Aorta (tissue), 5 donors: ENCODE data around the gene GATB. TPM values are rescaled to one million over a fixed set of nuclear protein-coding genes. Genes with fewer than 3 reads are reported as not detected.

Experiments
- ATAC-seq: fragments of 200-7000 bp; cut with Tn5 transposase; one replicate; pipeline ENCODE4 v1.9.1; 2022; ENCODE audit warnings: moderate library complexity; ENCODE audit not compliant: low FRiP score
- DNase-seq, 2 donors: peaks; one replicate each; pipeline ENCODE4 v3.0.0-alpha.2; 2020
- H3K27ac ChIP-seq, 2 donors: one replicate each; pipeline ENCODE4 v1.5.1; 2013; ENCODE audit warnings: low read length in 2 of 2, mild to moderate bottlenecking in 2 of 2, moderate library complexity in 2 of 2, control low read depth in 1 of 2, inconsistent platforms in 1 of 2, low read depth in 1 of 2
- H3K27me3 ChIP-seq, 2 donors: one replicate each; pipeline ENCODE4 v1.6.1; 2013; ENCODE audit warnings: control low read depth in 1 of 2, low read length in 1 of 2, mild to moderate bottlenecking in 1 of 2, moderate library complexity in 1 of 2; ENCODE audit not compliant: insufficient read depth in 2 of 2, control insufficient read depth in 1 of 2
- H3K36me3 ChIP-seq, 2 donors: one replicate each; pipeline ENCODE4 v1.6.1; 2013; ENCODE audit warnings: control low read depth in 1 of 2, low read length in 1 of 2, mild to moderate bottlenecking in 1 of 2; ENCODE audit not compliant: insufficient read depth in 2 of 2, control insufficient read depth in 1 of 2
- H3K4me1 ChIP-seq, 2 donors: one replicate each; pipeline ENCODE4 v1.6.1; 2013; ENCODE audit warnings: low read length in 2 of 2, control low read depth in 1 of 2, mild to moderate bottlenecking in 1 of 2, moderate library complexity in 1 of 2; ENCODE audit not compliant: insufficient read depth in 2 of 2, control insufficient read depth in 1 of 2
- H3K4me3 ChIP-seq, 2 donors: one replicate each; pipeline ENCODE4 v1.5.1; 2013; ENCODE audit warnings: low read length in 2 of 2, control low read depth in 1 of 2, mild to moderate bottlenecking in 1 of 2
- H3K9me3 ChIP-seq: one replicate; pipeline ENCODE4 v1.6.1; 2013; ENCODE audit warnings: mild to moderate bottlenecking, low read length; ENCODE audit not compliant: control insufficient read depth
- WGBS, 2 donors: extraction: QIAGEN DNeasy Blood & Tissue Kit; methylation state at CpG; one replicate each; pipeline ENCODE4 v1.1.7; 2013; 5-methylcytosine and 5-hydroxymethylcytosine counted together
- intact Hi-C, 2 donors: fragments of 100-400 bp; cut with DNase I; formaldehyde crosslinking; loops; one replicate each; pipeline versions ENCODE4 v1.14.2 to v1.15.0; 2022
- polyA plus RNA-seq, 2 donors: library from polyadenylated mRNA; stranded (reverse); fragments of 200-250 nt; gene quantifications; one replicate each; pipeline ENCODE4 v1.2.3, GENCODE V29; 2013
- total RNA-seq, 2 donors: library from RNA; stranded (reverse); fragmentation: NEBNext Ultra II Directional; extraction: Animal tissue kit (Norgen Biotek cat#: 25700); gene quantifications; one replicate each; pipeline ENCODE4 v1.2.1, GENCODE V29; 2021
- donor health status: healthy with polysubstance abuse.
- donor health status: Bipolar disorder and iron deficiency.
- donor health status: DM: no; HTN: no; CAD: no.
- donor health status: DM: no; HTN: no; CAD: no.
- donor health status: DM: yes; HTN: yes; CAD: no.

Gene GATB
- total and polyA plus RNA-seq, 4 donors, result 5.2 to 13.0 (median 8.2) TPM

- WGBS, 2 donors, result 79 to 83% methylated on average over 9 of the region's 9 CpGs
- intact Hi-C loops, result no loop called here
- H3K4me1 ChIP-seq, result no peaks in the 10 kb centered on the region
- no peaks in the 10 kb centered on the region for H3K27me3 ChIP-seq
- H3K9me3 ChIP-seq, result no peaks in the 10 kb centered on the region
- peaks cover 0 to 2% of the 10 kb centered on the region in 2 donors for H3K36me3 ChIP-seq
- no peak for DNase-seq
- ATAC-seq, result no peak
- H3K4me3 ChIP-seq, result no peak overlapping the region
- no peak overlapping the region for H3K27ac ChIP-seq
These were observed 95.1 kb downstream of the GATB start for GRCh38 chr4:151665785-151666127.

- intact Hi-C loops, result no loop called here
- peaks cover 0 to 2% of the 10 kb centered on the region in 2 donors for H3K36me3 ChIP-seq
- DNase-seq, result no peak
- H3K4me1 ChIP-seq, result no peaks in the 10 kb centered on the region
- H3K4me3 ChIP-seq, result no peak overlapping the region
- WGBS, 2 donors, result 75 to 76% methylated on average over 12 of the region's 12 CpGs
- no peak overlapping the region for H3K27ac ChIP-seq
- no peaks in the 10 kb centered on the region for H3K27me3 ChIP-seq
- ATAC-seq, result no peak
- no peaks in the 10 kb centered on the region for H3K9me3 ChIP-seq
These were observed 95.6 kb downstream of the GATB start for GRCh38 chr4:151665022-151665784.

- 82 to 83% methylated on average over 2 of the region's 2 CpGs for WGBS, 2 donors
- Histone ChIP-seq H3K36me3 (peaks cover 0 to 2% of the 10 kb centered on the region in 2 donors), H3K27ac (no peak overlapping the region), H3K4me1 (no peaks in the 10 kb centered on the region), H3K9me3 (no peaks in the 10 kb centered on the region), H3K27me3 (no peaks in the 10 kb centered on the region), H3K4me3 (no peak overlapping the region)
- DNase-seq (no peak), ATAC-seq (no peak)
- intact Hi-C loops, result no loop called here
These were observed 96.5 kb downstream of the GATB start for GRCh38 chr4:151664289-151664688.

DNA sequence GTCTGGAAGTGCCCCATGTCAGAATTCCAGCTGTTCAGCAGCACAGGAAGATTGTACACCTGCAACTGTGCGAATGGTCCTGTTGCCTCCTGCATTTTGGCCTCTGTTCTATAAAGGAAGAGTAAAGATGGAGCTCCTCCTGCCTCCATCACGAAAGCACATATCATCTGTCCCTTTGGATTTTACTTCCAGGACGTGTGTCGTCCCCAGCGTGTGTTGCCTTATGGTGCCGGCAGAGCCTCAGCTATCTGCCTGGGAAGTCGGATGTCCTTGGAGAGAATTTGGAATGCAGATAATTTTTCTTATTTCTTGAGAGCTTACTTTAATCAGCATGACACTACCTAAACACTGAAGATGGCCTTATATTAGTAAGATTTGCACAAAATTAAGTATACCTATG lies 97.7 kb downstream of the GATB start:
- H3K27ac ChIP-seq, result no peak overlapping the region
- H3K36me3 ChIP-seq, result peaks cover 0 to 2% of the 10 kb centered on the region in 2 donors
- DNase-seq, result no peak
- H3K4me3 ChIP-seq, result no peak overlapping the region
- intact Hi-C loops, result no loop called here
- no peaks in the 10 kb centered on the region for H3K27me3 ChIP-seq
- H3K9me3 ChIP-seq, result no peaks in the 10 kb centered on the region
- no peak for ATAC-seq
- H3K4me1 ChIP-seq, result no peaks in the 10 kb centered on the region
- 78 to 82% methylated on average over 7 of the region's 7 CpGs for WGBS, 2 donors

DNA sequence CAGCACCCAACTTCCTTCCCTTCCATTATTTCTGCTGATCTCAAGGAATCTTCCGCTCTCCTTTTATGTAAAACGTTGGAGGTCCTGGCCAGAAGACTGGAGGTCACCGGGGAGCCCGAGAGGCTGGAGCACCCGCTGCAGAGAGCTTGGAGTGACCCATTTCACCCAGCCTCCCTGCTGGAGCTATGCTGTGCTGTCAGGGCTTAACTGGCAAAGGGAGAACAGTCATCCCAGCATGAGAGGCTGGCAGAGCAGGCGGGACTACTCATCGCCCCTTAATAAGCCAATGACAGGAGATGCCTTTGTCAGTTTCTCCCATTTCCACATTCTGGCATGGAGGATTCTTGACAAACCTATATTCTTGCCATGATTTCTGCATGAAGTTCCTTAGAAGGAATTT lies 98.9 kb downstream of the GATB start:
- Histone ChIP-seq H3K36me3 (no peaks in the 10 kb centered on the region), H3K4me3 (no peak overlapping the region), H3K27me3 (no peaks in the 10 kb centered on the region), H3K4me1 (no peaks in the 10 kb centered on the region), H3K27ac (no peak overlapping the region), H3K9me3 (no peaks in the 10 kb centered on the region)
- WGBS, 2 donors, result 86 to 87% methylated on average over 7 of the region's 7 CpGs
- no peak for DNase-seq
- ATAC-seq, result no peak
- intact Hi-C loops, result no loop called here

- Histone ChIP-seq H3K36me3 (no peaks in the 10 kb centered on the region), H3K27ac (no peak overlapping the region), H3K4me3 (no peak overlapping the region), H3K27me3 (no peaks in the 10 kb centered on the region), H3K9me3 (no peaks in the 10 kb centered on the region), H3K4me1 (no peaks in the 10 kb centered on the region)
- ATAC-seq (no peak), DNase-seq (no peak)
- intact Hi-C loops, result no loop called here
These were observed 100.1 kb downstream of the GATB start for GRCh38 chr4:151660676-151661075.

DNA sequence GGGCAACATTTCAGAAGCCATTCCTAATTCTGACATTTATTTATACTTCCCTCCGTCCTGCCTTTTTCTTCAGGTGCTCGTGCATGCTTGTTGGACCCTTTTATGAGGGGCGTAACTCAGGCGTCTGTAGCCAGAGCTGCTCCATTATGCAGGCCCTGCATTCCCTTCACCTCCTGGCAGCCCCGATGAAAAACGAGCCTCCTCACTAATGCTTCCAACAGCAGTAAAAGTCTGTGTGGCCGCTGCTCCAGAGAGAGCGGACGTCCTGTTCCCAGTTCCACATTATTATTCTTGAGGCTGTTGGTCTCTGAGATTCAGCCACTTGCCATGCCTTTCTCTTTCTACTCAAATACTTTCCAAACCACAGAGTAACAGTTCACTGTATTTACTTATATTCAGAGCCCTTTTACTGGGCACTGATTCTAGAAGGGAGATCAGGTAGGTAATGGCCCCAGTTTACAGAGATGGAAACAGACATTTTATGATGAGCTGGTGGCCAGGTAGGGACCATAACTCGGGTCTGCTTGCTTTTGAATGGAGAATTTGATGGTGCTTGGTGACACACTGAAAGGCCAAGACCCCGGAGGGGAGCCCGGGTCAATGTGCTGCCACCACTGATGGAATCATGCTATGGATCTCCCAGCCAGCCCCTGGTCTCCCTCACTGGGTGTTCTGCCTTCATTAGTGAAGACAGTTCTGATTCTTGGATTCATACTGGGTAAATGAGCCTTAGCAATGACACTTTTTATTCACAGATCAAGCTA lies 101.0 kb downstream of the GATB start:
- intact Hi-C loops, result no loop called here
- peak; percentile 58 for ATAC-seq
- DNase-seq, result no peak
- no peaks in the 10 kb centered on the region for H3K36me3 ChIP-seq
- no peaks in the 10 kb centered on the region for H3K9me3 ChIP-seq
- H3K4me1 ChIP-seq, result no peaks in the 10 kb centered on the region
- H3K4me3 ChIP-seq, result no peak overlapping the region
- no peaks in the 10 kb centered on the region for H3K27me3 ChIP-seq
- H3K27ac ChIP-seq, result no peak overlapping the region
- 40% methylated on average over 12 of the region's 12 CpGs for WGBS, 2 donors

- no peak for DNase-seq
- no peak overlapping the region for H3K27ac ChIP-seq
These were observed 101.7 kb downstream of the GATB start for GRCh38 chr4:151658959-151659600.

GRCh38 chr4:151657896-151658295 lies 102.9 kb downstream of the GATB start:
- Histone ChIP-seq H3K27me3 (no peaks in the 10 kb centered on the region), H3K36me3 (no peaks in the 10 kb centered on the region), H3K4me1 (no peaks in the 10 kb centered on the region), H3K4me3 (no peak overlapping the region), H3K9me3 (no peaks in the 10 kb centered on the region), H3K27ac (no peak overlapping the region)
- intact Hi-C loops, result no loop called here
- no peak for DNase-seq
- WGBS, 2 donors, result 94 to 96% methylated on average over 5 of the region's 5 CpGs
- ATAC-seq, result no peak

More at GRCh38 chr4:151658959-151659600, 101.7 kb downstream of the GATB start:
- no peaks in the 10 kb centered on the region for H3K4me1 ChIP-seq
- H3K9me3 ChIP-seq, result no peaks in the 10 kb centered on the region
- no peaks in the 10 kb centered on the region for H3K36me3 ChIP-seq
- intact Hi-C loops, result no loop called here
- peak; percentile 45 for ATAC-seq
- H3K27me3 ChIP-seq, result no peaks in the 10 kb centered on the region
- no peak overlapping the region for H3K4me3 ChIP-seq
